T-cell (primary cell): ENCODE results near the gene TSC1. TPM values are rescaled to one million over a fixed set of nuclear protein-coding genes. Genes with fewer than 3 reads are reported as not detected.

Experiments used
- ATAC-seq, 4 experiments: fragments of 200-7000 bp in 3 of 4; fragments of 150-1000 bp in 1 of 4; cut with Tn5 transposase; replicated peaks in 1 of 4; 1 replicate in 3 of 4; 2 replicates in 1 of 4; pipeline ENCODE4 v1.10.0; 2021; ENCODE audit warnings: moderate library complexity in 3 of 4, mild to moderate bottlenecking in 2 of 4, moderate number of reproducible peaks in 1 of 4
- CTCF ChIA-PET, 2 donors: fragments of 300-600 bp; sonication (Branson Sonifier 250); formaldehyde crosslinking; loops; one replicate each; lab custom pipeline; 2022; ENCODE audit warnings: antibody characterized with exemption in 2 of 2; lab: Charles Lee
- POLR2A ChIA-PET, 2 donors: fragments of 300-600 bp; sonication (Branson Sonifier 250); formaldehyde crosslinking; loops; one replicate each; lab custom pipeline; 2022; ENCODE audit warnings: antibody characterized with exemption in 2 of 2; lab: Charles Lee
- DNase-seq, 35 experiments: peaks; one replicate each; pipeline versions ENCODE4 v3.0.0 to v3.0.0-alpha.2; 2013 to 2023
- H3K27ac ChIP-seq: one replicate; pipeline ENCODE4 v1.5.1; 2013; ENCODE audit warnings: low read length
- H3K27me3 ChIP-seq, 2 experiments: replicated peaks in 1 of 2; 1 replicate in 1 of 2; 2 replicates in 1 of 2; pipeline versions ENCODE4 v1.6.1 to v1.7.0; 2013; ENCODE audit warnings: low read length in 1 of 2, mixed read lengths in 1 of 2; ENCODE audit not compliant: control insufficient read depth in 2 of 2, insufficient read depth in 2 of 2; ENCODE audit errors: extremely low read depth in 1 of 2
- H3K36me3 ChIP-seq, 2 donors: 1 replicate in 1 of 2; 2 replicates in 1 of 2; pipeline versions ENCODE4 v1.6.1 to v1.7.0; 2013; ENCODE audit warnings: low read length in 1 of 2; ENCODE audit not compliant: control insufficient read depth in 2 of 2, insufficient read depth in 1 of 2; ENCODE audit errors: extremely low read depth in 1 of 2
- H3K4me1 ChIP-seq, 2 experiments: 1 replicate in 1 of 2; 2 replicates in 1 of 2; pipeline versions ENCODE4 v1.6.1 to v1.7.0; 2013; ENCODE audit warnings: low read length in 2 of 2, mixed read lengths in 1 of 2; ENCODE audit not compliant: insufficient read depth in 2 of 2, control insufficient read depth in 1 of 2; ENCODE audit errors: extremely low read depth in 1 of 2
- H3K4me3 ChIP-seq, 2 donors: 1 replicate in 1 of 2; 2 replicates in 1 of 2; pipeline versions ENCODE4 v1.5.1 to v1.7.0; 2013; ENCODE audit warnings: mild to moderate bottlenecking in 2 of 2, low read length in 1 of 2, moderate library complexity in 1 of 2; ENCODE audit not compliant: control insufficient read depth in 1 of 2; ENCODE audit errors: extremely low read depth in 1 of 2
- H3K9me3 ChIP-seq: 2 replicates; pipeline ENCODE4 v1.7.0; 2013
- H3K27ac Mint-ChIP-seq, 2 donors: one replicate each; pipeline ENCODE4 v1.8.0; 2020 to 2021; ENCODE audit warnings: mild to moderate bottlenecking in 2 of 2, mixed read lengths in 2 of 2
- H3K27me3 Mint-ChIP-seq, 2 donors: one replicate each; pipeline ENCODE4 v1.8.0; 2021 to 2022; ENCODE audit warnings: mixed read lengths in 2 of 2
- H3K36me3 Mint-ChIP-seq: one replicate; pipeline ENCODE4 v1.8.0; 2021; ENCODE audit warnings: mixed read lengths
- H3K4me1 Mint-ChIP-seq, 3 donors: one replicate each; pipeline ENCODE4 v1.8.0; 2020 to 2022; ENCODE audit warnings: mixed read lengths in 3 of 3, mild to moderate bottlenecking in 1 of 3
- H3K4me3 Mint-ChIP-seq, 3 donors: one replicate each; pipeline ENCODE4 v1.8.0; 2020 to 2022; ENCODE audit warnings: mild to moderate bottlenecking in 3 of 3, mixed read lengths in 3 of 3, moderate library complexity in 3 of 3
- H3K9me3 Mint-ChIP-seq, 3 donors: one replicate each; pipeline ENCODE4 v1.8.0; 2020 to 2022; ENCODE audit warnings: mixed read lengths in 3 of 3
- WGBS: methylation state at CpG from one replicate; pipeline ENCODE4 v1.1.5; 2013; ENCODE audit warnings: missing lambda C conversion rate; ENCODE audit not compliant: insufficient coverage; 5-methylcytosine and 5-hydroxymethylcytosine counted together
- total RNA-seq, 35 experiments: library from RNA in 6 of 35; stranded (reverse) in 6 of 35; fragments of 120-200 nt in 1 of 35; gene quantifications; one replicate each; pipeline versions ENCODE4 v1.2.1 to v1.2.4 and lab custom pipeline; 2013 to 2026

Gene TSC1
- total RNA-seq, 5 donors from 2014 or later (not counting 1 experiment from before 2014, with no cell fraction given) = 56.4 to 70.4 (median 59.8) TPM

DNA sequence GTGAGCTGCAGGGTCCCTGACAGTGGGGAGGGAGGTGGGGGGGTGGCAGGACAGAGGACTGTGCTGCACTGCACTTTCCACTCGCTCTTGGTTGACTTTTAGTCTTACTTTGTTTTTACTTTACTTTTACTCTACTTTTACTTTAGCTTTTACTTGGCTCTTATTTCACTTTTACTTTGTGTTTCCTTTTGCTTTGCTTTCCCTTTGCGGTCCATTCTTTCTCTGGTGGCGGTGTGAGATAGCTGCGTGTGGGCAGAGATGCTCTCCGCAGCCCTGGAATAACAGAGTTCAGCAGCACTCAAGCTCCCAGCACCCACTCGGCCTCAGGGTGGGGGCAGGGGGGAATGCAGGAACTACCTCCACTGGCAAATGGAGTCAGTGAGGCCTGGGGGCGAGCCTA lies 71.0 kb downstream of the TSC1 start:
- Histone ChIP-seq H3K36me3 (no peaks in the 10 kb centered on the region), H3K4me1 (peaks cover 0 to 8% of the 10 kb centered on the region in 2 experiments), H3K27me3 (peaks cover 0 to 37% of the 10 kb centered on the region in 2 experiments), H3K27ac (no peak overlapping the region), H3K4me3 (no peak overlapping the region), H3K9me3 (no peaks in the 10 kb centered on the region)
- ATAC-seq (no peak), DNase-seq (no peak)
- ChIA-PET CTCF (interaction anchor here in 1 of 2 donors (0.6 kb wide), 1 partner anchor 26 kb away, joined by 3 read pairs; no protein-coding TSS in a partner anchor), POLR2A (interaction anchor here in 1 of 2 donors (0.5 kb wide), 1 partner anchor 18 kb away, joined by 4 read pairs; no protein-coding TSS in a partner anchor)
- H3K27ac Mint-ChIP-seq = no peak overlapping the region
- H3K4me3 Mint-ChIP-seq = peak overlapping the region in 2 of 3 donors; percentile 53 to 58
- no peaks in the 10 kb centered on the region for H3K36me3 Mint-ChIP-seq
- H3K4me1 Mint-ChIP-seq = peaks cover 0 to 7% (median 5%) of the 10 kb centered on the region in 3 donors
- WGBS = 33% methylated on average over 1 of the region's 7 CpGs
- no peaks in the 10 kb centered on the region for H3K9me3 Mint-ChIP-seq
- H3K27me3 Mint-ChIP-seq = no peaks in the 10 kb centered on the region

DNA sequence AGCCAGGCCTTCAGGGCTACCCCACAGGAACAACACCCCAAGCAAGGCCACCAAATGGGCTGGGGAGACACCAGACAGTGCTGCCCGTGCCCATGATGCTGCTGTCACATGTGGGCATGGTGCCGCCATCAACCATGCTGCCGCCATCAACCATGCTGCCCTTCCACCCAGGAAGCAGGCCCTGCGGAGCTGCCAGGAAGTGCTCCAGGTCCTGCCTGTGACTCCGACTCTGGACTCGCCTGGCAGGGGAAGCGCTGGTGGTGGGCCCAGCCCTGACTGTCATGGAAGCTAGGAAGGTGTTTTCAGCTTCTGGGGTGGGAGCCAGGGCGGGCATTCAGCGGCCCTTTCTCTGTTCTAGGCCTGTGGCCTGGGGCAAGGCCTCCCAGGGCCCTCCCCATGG lies 75.2 kb downstream of the TSC1 start:
- H3K4me3 ChIP-seq = no peak overlapping the region
- no peaks in the 10 kb centered on the region for H3K4me1 ChIP-seq
- H3K9me3 Mint-ChIP-seq = no peaks in the 10 kb centered on the region
- DNase-seq (no peak), ATAC-seq (no peak)
- no peak overlapping the region for H3K27ac Mint-ChIP-seq
- H3K9me3 ChIP-seq = no peaks in the 10 kb centered on the region
- H3K27ac ChIP-seq = no peak overlapping the region
- H3K4me1 Mint-ChIP-seq = peaks cover 0 to 5% (median 5%) of the 10 kb centered on the region in 3 donors
- H3K36me3 ChIP-seq = no peaks in the 10 kb centered on the region
- no peaks in the 10 kb centered on the region for H3K27me3 Mint-ChIP-seq
- no peak overlapping the region for H3K4me3 Mint-ChIP-seq
- CTCF ChIA-PET = no interaction called here
- WGBS = 98% methylated on average over 9 of the region's 9 CpGs
- no peaks in the 10 kb centered on the region for H3K36me3 Mint-ChIP-seq
- POLR2A ChIA-PET = no interaction called here
- peaks cover 0 to 28% of the 10 kb centered on the region in 2 experiments for H3K27me3 ChIP-seq

DNA sequence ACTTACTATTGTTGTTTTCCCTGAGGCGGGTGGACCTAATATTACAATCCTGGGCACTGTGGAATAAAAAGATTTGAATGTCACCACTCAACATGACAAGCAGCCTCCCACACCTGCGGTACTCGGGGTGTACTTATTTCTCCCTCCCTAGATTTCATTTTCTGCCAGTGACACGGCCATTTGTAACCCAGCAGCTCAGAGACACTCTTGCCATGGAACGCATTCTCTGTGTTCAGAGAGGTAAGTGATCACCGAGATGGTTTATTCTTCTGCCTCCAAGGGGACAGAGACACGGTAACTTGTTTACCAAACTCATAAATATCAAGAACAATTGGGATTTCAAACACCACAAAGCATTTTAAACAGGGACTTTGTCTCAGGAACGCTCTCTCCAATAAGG lies 77.5 kb downstream of the TSC1 start:
- no peaks in the 10 kb centered on the region for H3K4me1 ChIP-seq
- H3K4me3 Mint-ChIP-seq = no peak overlapping the region
- no peaks in the 10 kb centered on the region for H3K9me3 Mint-ChIP-seq
- WGBS = 90% methylated on average over 2 of the region's 8 CpGs
- CTCF ChIA-PET = no interaction called here
- H3K4me3 ChIP-seq = no peak overlapping the region
- H3K36me3 Mint-ChIP-seq = no peaks in the 10 kb centered on the region
- no peaks in the 10 kb centered on the region for H3K9me3 ChIP-seq
- H3K27me3 Mint-ChIP-seq = peaks cover 0 to 4% of the 10 kb centered on the region in 2 donors
- no peaks in the 10 kb centered on the region for H3K4me1 Mint-ChIP-seq
- ATAC-seq = no peak
- DNase-seq = no peak
- POLR2A ChIA-PET = no interaction called here
- no peaks in the 10 kb centered on the region for H3K36me3 ChIP-seq
- H3K27ac Mint-ChIP-seq = no peak overlapping the region
- H3K27ac ChIP-seq = no peak overlapping the region
- peaks cover 0 to 24% of the 10 kb centered on the region in 2 experiments for H3K27me3 ChIP-seq

DNA sequence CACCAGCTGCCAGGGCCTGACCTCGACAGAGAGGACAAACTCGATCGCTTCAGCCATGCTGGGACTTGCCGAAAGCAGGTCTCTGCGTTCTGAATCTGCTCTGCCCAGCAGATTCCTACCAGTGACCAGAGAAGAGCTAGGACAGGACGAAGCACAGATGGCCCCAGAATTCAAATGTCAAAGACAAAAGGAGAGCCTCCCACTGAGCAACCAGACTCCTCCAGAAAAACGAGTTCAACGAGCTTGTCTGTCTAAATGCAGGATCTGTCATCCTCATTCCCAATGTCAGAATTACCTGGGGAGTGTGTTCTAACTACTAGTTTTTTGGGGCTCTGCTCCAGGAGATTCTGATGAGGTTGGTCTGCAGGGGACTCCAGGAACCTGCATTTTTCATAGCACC lies 79.7 kb downstream of the TSC1 start:
- H3K4me3 Mint-ChIP-seq = no peak overlapping the region
- DNase-seq (no peak), ATAC-seq (no peak)
- H3K9me3 ChIP-seq = no peaks in the 10 kb centered on the region
- POLR2A ChIA-PET = no interaction called here
- no peaks in the 10 kb centered on the region for H3K36me3 ChIP-seq
- H3K36me3 Mint-ChIP-seq = no peaks in the 10 kb centered on the region
- CTCF ChIA-PET = no interaction called here
- H3K4me3 ChIP-seq = no peak overlapping the region
- no peaks in the 10 kb centered on the region for H3K4me1 ChIP-seq
- no peaks in the 10 kb centered on the region for H3K4me1 Mint-ChIP-seq
- no peak overlapping the region for H3K27ac Mint-ChIP-seq
- 82% methylated on average over 6 of the region's 8 CpGs for WGBS
- peaks cover 0 to 8% of the 10 kb centered on the region in 2 donors for H3K27me3 Mint-ChIP-seq
- H3K27me3 ChIP-seq = peaks cover 0 to 24% of the 10 kb centered on the region in 2 experiments
- H3K27ac ChIP-seq = no peak overlapping the region
- no peaks in the 10 kb centered on the region for H3K9me3 Mint-ChIP-seq

DNA sequence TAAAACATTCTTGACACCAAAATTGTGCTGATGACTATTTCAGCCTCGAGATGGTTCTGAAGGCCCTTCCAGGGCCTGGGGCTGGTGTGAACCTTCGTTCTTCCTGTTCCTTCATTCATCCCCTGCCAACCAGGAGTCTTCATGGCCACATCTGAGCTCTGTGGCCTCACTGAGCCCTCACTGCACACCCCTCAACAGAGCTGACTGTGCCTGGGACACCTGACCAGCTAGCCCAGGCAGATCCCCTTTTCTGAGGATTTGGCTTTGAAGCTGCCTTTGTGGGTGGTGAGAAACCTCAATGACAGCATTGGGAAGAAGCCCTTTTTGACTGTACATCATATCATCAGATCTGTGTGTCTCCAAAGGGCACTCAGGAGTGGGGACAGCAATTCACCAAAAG lies 80.1 kb downstream of the TSC1 start:
- 43% methylated on average over 1 of the region's 2 CpGs for WGBS
- no peak overlapping the region for H3K4me3 Mint-ChIP-seq
- H3K27ac ChIP-seq = no peak overlapping the region
- ChIA-PET CTCF (no interaction called here), POLR2A (no interaction called here)
- H3K4me3 ChIP-seq = no peak overlapping the region
- no peaks in the 10 kb centered on the region for H3K36me3 Mint-ChIP-seq
- ATAC-seq = no peak
- no peak for DNase-seq
- no peak overlapping the region for H3K27ac Mint-ChIP-seq
- peaks cover 0 to 20% of the 10 kb centered on the region in 2 experiments for H3K27me3 ChIP-seq
- H3K27me3 Mint-ChIP-seq = peaks cover 0 to 8% of the 10 kb centered on the region in 2 donors
- H3K36me3 ChIP-seq = no peaks in the 10 kb centered on the region
- no peaks in the 10 kb centered on the region for H3K4me1 ChIP-seq
- H3K9me3 ChIP-seq = no peaks in the 10 kb centered on the region
- no peaks in the 10 kb centered on the region for H3K4me1 Mint-ChIP-seq
- H3K9me3 Mint-ChIP-seq = no peaks in the 10 kb centered on the region

DNA sequence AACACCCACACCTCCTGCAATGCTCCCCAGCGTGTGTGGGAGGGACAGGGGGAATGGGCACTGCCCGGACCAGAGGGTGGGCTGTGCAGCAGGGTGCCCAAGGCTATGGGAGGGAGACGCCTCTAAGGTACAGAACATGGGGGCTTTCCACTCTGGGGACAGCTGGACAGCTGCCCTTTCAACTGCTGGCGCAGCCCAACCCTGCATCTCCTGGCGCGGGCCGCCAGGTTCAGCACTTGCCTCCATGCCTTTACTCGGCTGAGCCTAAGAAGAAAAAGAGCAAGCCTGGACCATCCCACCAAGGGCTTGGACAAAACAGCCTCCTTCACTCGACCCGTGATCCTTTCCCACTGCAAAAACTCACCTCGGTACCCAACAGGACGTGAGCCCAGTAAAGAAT lies 81.3 kb downstream of the TSC1 start:
- WGBS = 100% methylated on average over 5 of the region's 12 CpGs

More for the DNA sequence above, 81.3 kb downstream of the TSC1 start:
- Histone ChIP-seq H3K36me3 (no peaks in the 10 kb centered on the region), H3K27me3 (peaks cover 0 to 20% of the 10 kb centered on the region in 2 experiments), H3K4me1 (no peaks in the 10 kb centered on the region), H3K9me3 (no peaks in the 10 kb centered on the region), H3K27ac (no peak overlapping the region), H3K4me3 (no peak overlapping the region)
- Mint-ChIP-seq H3K36me3 (no peaks in the 10 kb centered on the region), H3K4me1 (no peaks in the 10 kb centered on the region), H3K27me3 (peaks cover 0 to 14% of the 10 kb centered on the region in 2 donors), H3K27ac (no peak overlapping the region), H3K4me3 (no peak overlapping the region), H3K9me3 (no peaks in the 10 kb centered on the region)
- CTCF ChIA-PET = interaction anchor here in 1 of 2 donors (0.6 kb wide), 1 partner anchor 588 kb away, joined by 5 read pairs; no protein-coding TSS in a partner anchor
- POLR2A ChIA-PET = no interaction called here
- no peak for ATAC-seq
- DNase-seq = no peak
